A673 (cell line): ENCODE data around the gene KCNIP3.

Source experiments
- CTCF ChIP-seq: fragments of 300-800, 200-600 bp; sonication (generic); conservative IDR thresholded peaks from 2 replicates; pipeline ENCODE4 v1.5.1; 2017; ENCODE audit warnings: low read depth, mild to moderate bottlenecking, antibody characterized with exemption, low read length, moderate library complexity, mixed read lengths
- EZH2 ChIP-seq: fragments of 200-600 bp; sonication (generic); IDR thresholded peaks from 2 replicates; pipeline ENCODE4 v1.6.1; 2017; ENCODE audit warnings: borderline replicate concordance, low read depth, mild to moderate bottlenecking, mixed read lengths, antibody characterized with exemption, low read length; ENCODE audit not compliant: poor library complexity, severe bottlenecking

- no peak for TF ChIP-seq EZH2
- TF ChIP-seq CTCF, result no peak
Observed at GRCh38 chr2:95359501-95359930, 62.4 kb downstream of the KCNIP3 start.
